Measurements from ENCODE around the gene SDR42E2.
A peak's percentile ranks its signal among the peaks of the same experiment; 100 is the strongest.

The SDR42E2 gene

GRCh38 chr16:22190081-22190775 lies 27.9 kb downstream of the SDR42E2 start (continued):
- TF ChIP-seq ZNF776 (tag by site-specific recombination; IDR thresholded peaks at IDR 0.05; ENCODE audit: borderline replicate concordance) (no peak), ZNF148 (tag by site-specific recombination; IDR thresholded peaks at IDR 0.05; ENCODE audit: borderline replicate concordance) (no peak), AEBP2 (tag by site-specific recombination; IDR thresholded peaks at IDR 0.05; ENCODE audit: borderline replicate concordance) (no peak), ZNF112 (tag by site-specific recombination; IDR thresholded peaks at IDR 0.05) (no peak), ZNF677 (tag by site-specific recombination; IDR thresholded peaks at IDR 0.05) (no peak), ZIC2 (tag by site-specific recombination; IDR thresholded peaks at IDR 0.05) (no peak), TCF7L2 (IDR thresholded peaks at IDR 0.05; ENCODE audit: borderline replicate concordance, low read depth, low read length) (no peak), OSR2 (tag by site-specific recombination; IDR thresholded peaks at IDR 0.05) (no peak), ZNF830 (tag by site-specific recombination; IDR thresholded peaks at IDR 0.05; ENCODE audit: low read depth) (no peak), ZNF645 (tag by site-specific recombination; IDR thresholded peaks at IDR 0.05) (no peak), ZNF10 (tag by site-specific recombination; IDR thresholded peaks at IDR 0.05) (peak; percentile 39), PRDM6 (tag by site-specific recombination; IDR thresholded peaks at IDR 0.05) (no peak), ZNF521 (tag by site-specific recombination; IDR thresholded peaks at IDR 0.05) (no peak), ZNF670 (tag by site-specific recombination; IDR thresholded peaks at IDR 0.05; ENCODE audit: low read depth) (no peak), ZNF510 (tag by site-specific recombination; IDR thresholded peaks at IDR 0.05; ENCODE audit: insufficient replicate concordance) (no peak), ZNF792 (tag by site-specific recombination; IDR thresholded peaks at IDR 0.05) (0 out of 2 replicates have a peak, but pooled peaks have one; percentile 53), ZNF362 (tag by site-specific recombination; IDR thresholded peaks at IDR 0.05) (no peak), TRIM28 (IDR thresholded peaks at IDR 0.05; ENCODE audit: borderline replicate concordance, low read length) (no peak), ZNF596 (tag by site-specific recombination; IDR thresholded peaks at IDR 0.05) (no peak), ZNF24 (tag by site-specific recombination; IDR thresholded peaks at IDR 0.05) (no peak), ZNF19 (tag by site-specific recombination; IDR thresholded peaks at IDR 0.05; ENCODE audit: low read depth) (no peak), ZNF416 (tag by site-specific recombination; IDR thresholded peaks at IDR 0.05) (no peak), ZNF121 (tag by site-specific recombination; IDR thresholded peaks at IDR 0.05) (no peak), SETDB1 (IDR thresholded peaks at IDR 0.05; ENCODE audit: insufficient read length, low read length) (no peak), KLF16 (tag by site-specific recombination; IDR thresholded peaks at IDR 0.05) (peak; percentile 71; the same call in 1 of the 2 replicates), SP2 (tag by site-specific recombination; IDR thresholded peaks at IDR 0.05) (peak; percentile 65), ZNF157 (tag by site-specific recombination; IDR thresholded peaks at IDR 0.05) (no peak), ZNF114 (tag by site-specific recombination; IDR thresholded peaks at IDR 0.05) (no peak), HOXD13 (CRISPR knock-in tag; IDR thresholded peaks at IDR 0.05; ENCODE audit: borderline replicate concordance) (no peak), ELK4 (IDR thresholded peaks at IDR 0.05; ENCODE audit: borderline replicate concordance, low read depth, low read length) (no peak)

Measured in HEK293 (cell line).